NCI-H510A treated with DMSO at 0.1 percent for 48 hours (cell line): ENCODE measurements around the gene EPB41L1.

Experiments
- DNase-seq: peaks from one replicate; lab custom pipeline; 2025; lab: John Stamatoyannopoulos, UW

The EPB41L1 gene

GRCh38 chr20:36281785-36282380 is 127.3 kb downstream of the EPB41L1 start:
- no peak for DNase-seq
